H1 (cell line): ENCODE measurements around the gene TENT5A. TPM values are rescaled to one million over a fixed set of nuclear protein-coding genes. Genes with fewer than 3 reads are reported as not detected.

ENCODE experiments used
- CTCF ChIA-PET: fragments of 300-600 bp; sonication (Branson Sonifier 250); formaldehyde crosslinking; loops from one replicate; lab custom pipeline; 2021; ENCODE audit not compliant: partially characterized antibody; lab: Charles Lee
- POLR2A ChIA-PET: fragments of 300-600 bp; sonication (Branson Sonifier 250); formaldehyde crosslinking; loops from one replicate; lab custom pipeline; 2021; ENCODE audit warnings: inconsistent platforms; ENCODE audit not compliant: partially characterized antibody; lab: Charles Lee
- DNase-seq, 2 experiments: peaks; one replicate each; pipeline versions ENCODE4 v3.0.0 to v3.0.0-alpha.2; 2010 to 2022; ENCODE audit warnings: low spot score in 2 of 2, low read depth in 1 of 2, mixed read lengths in 1 of 2
- FAIRE-seq: peaks from 2 replicates; lab custom pipeline; 2011; peaks lifted over from hg19 to GRCh38; lab: Jason Lieb, UNC
- H2AFZ ChIP-seq: 2 replicates; pipeline ENCODE4 v1.8.1; 2012; ENCODE audit warnings: low read length, inconsistent platforms
- H2AK5ac ChIP-seq: 2 replicates; pipeline ENCODE4 v1.6.1; 2013; ENCODE audit warnings: low read depth, low read length
- H2BK120ac ChIP-seq: replicated peaks from 2 replicates; pipeline ENCODE3; 2013; ENCODE audit warnings: low read depth, low read length, inconsistent platforms
- H2BK12ac ChIP-seq: 2 replicates; pipeline ENCODE4 v1.6.1; 2013; ENCODE audit warnings: low read depth, low read length
- H2BK15ac ChIP-seq: 2 replicates; pipeline ENCODE4 v1.6.1; 2013; ENCODE audit warnings: low read length
- H2BK20ac ChIP-seq: 2 replicates; pipeline ENCODE4 v1.6.1; 2013; ENCODE audit warnings: low read length
- H2BK5ac ChIP-seq: 2 replicates; pipeline ENCODE4 v1.6.1; 2013; ENCODE audit warnings: low read depth, low read length
- H3K14ac ChIP-seq: 2 replicates; pipeline ENCODE4 v1.6.1; 2013; ENCODE audit warnings: inconsistent platforms; ENCODE audit not compliant: insufficient read length
- H3K18ac ChIP-seq: 2 replicates; pipeline ENCODE4 v1.6.1; 2013; ENCODE audit warnings: low read length; ENCODE audit errors: extremely low read depth
- H3K23ac ChIP-seq: 2 replicates; pipeline ENCODE4 v1.6.1; 2013; ENCODE audit warnings: inconsistent platforms; ENCODE audit not compliant: insufficient read length
- H3K23me2 ChIP-seq: 2 replicates; pipeline ENCODE4 v1.6.1; 2013; ENCODE audit warnings: low read depth, low read length
- H3K27ac ChIP-seq: 2 replicates; pipeline ENCODE4 v1.6.1; 2011; ENCODE audit warnings: low read depth, low read length, inconsistent platforms
- H3K27me3 ChIP-seq, 4 experiments: replicated peaks in 1 of 4; 1 replicate in 1 of 4; 2 replicates in 3 of 4; pipeline versions ENCODE4 v1.6.1 to v1.8.1; 2011 to 2013; ENCODE audit warnings: low read length in 3 of 4, mild to moderate bottlenecking in 3 of 4, inconsistent platforms in 2 of 4, mixed read lengths in 2 of 4, moderate library complexity in 1 of 4; ENCODE audit not compliant: control insufficient read depth in 3 of 4, insufficient read depth in 3 of 4; ENCODE audit errors: extremely low read depth in 1 of 4
- H3K36me3 ChIP-seq, 4 experiments: 2 replicates each; pipeline versions ENCODE4 v1.6.1 to v1.8.1; 2011 to 2013; ENCODE audit warnings: mild to moderate bottlenecking in 4 of 4, low read length in 3 of 4, moderate library complexity in 2 of 4, control low read depth in 1 of 4, inconsistent platforms in 1 of 4; ENCODE audit not compliant: insufficient read depth in 4 of 4, control insufficient read depth in 2 of 4
- H3K4ac ChIP-seq: replicated peaks from 2 replicates; pipeline ENCODE3; 2013; ENCODE audit warnings: low read length, low read depth, mixed read lengths, inconsistent platforms; ENCODE audit not compliant: insufficient read length
- H3K4me1 ChIP-seq, 4 experiments: replicated peaks in 1 of 4; 1 replicate in 1 of 4; 2 replicates in 3 of 4; pipeline versions ENCODE4 v1.6.1 to v1.8.1; 2011 to 2013; ENCODE audit warnings: low read length in 3 of 4, inconsistent platforms in 2 of 4, mixed read lengths in 1 of 4; ENCODE audit not compliant: insufficient read depth in 4 of 4, control insufficient read depth in 3 of 4
- H3K4me2 ChIP-seq, 2 experiments: 2 replicates each; pipeline versions ENCODE4 v1.6.1 to v1.8.1; 2011 to 2013; ENCODE audit warnings: low read depth in 2 of 2, low read length in 2 of 2, control low read depth in 1 of 2, inconsistent platforms in 1 of 2, mild to moderate bottlenecking in 1 of 2; ENCODE audit not compliant: insufficient read depth in 1 of 2
- H3K4me3 ChIP-seq, 4 experiments: fragments of 200-600, 300-600 bp in 1 of 4; sonication (generic), shearing (Covaris generic), sonication (Bioruptor Twin) in 1 of 4; 2 replicates each; pipeline versions ENCODE4 v1.5.1 to v1.8.1; 2011 to 2016; ENCODE audit warnings: low read length in 4 of 4, low read depth in 3 of 4, control low read depth in 2 of 4, inconsistent platforms in 2 of 4, mild to moderate bottlenecking in 2 of 4, mixed read lengths in 1 of 4, moderate library complexity in 1 of 4; ENCODE audit not compliant: insufficient read depth in 2 of 4; ENCODE audit errors: extremely low read depth in 1 of 4
- H3K56ac ChIP-seq: replicated peaks from 2 replicates; pipeline ENCODE3; 2013; ENCODE audit warnings: low read depth, mild to moderate bottlenecking, mixed read lengths, low read length, inconsistent platforms; ENCODE audit not compliant: insufficient read length
- H3K79me1 ChIP-seq: 2 replicates; pipeline ENCODE4 v1.6.1; 2013; ENCODE audit warnings: low read depth, low read length, control low read depth
- H3K79me2 ChIP-seq, 2 experiments: 2 replicates each; pipeline versions ENCODE4 v1.6.1 to v1.8.1; 2012 to 2013; ENCODE audit warnings: low read length in 2 of 2, mild to moderate bottlenecking in 2 of 2, inconsistent platforms in 1 of 2; ENCODE audit not compliant: insufficient read depth in 2 of 2, control insufficient read depth in 1 of 2
- H3K9ac ChIP-seq, 4 experiments: replicated peaks in 1 of 4; 1 replicate in 1 of 4; 2 replicates in 3 of 4; pipeline versions ENCODE4 v1.6.1 to v1.8.1; 2011 to 2013; ENCODE audit warnings: low read depth in 3 of 4, low read length in 3 of 4, control low read depth in 2 of 4, mild to moderate bottlenecking in 2 of 4, moderate library complexity in 2 of 4, inconsistent platforms in 1 of 4; ENCODE audit errors: extremely low read depth in 1 of 4
- H3K9me3 ChIP-seq, 2 experiments: 2 replicates each; pipeline versions ENCODE4 v1.6.1 to v1.8.1; 2012 to 2013; ENCODE audit warnings: mild to moderate bottlenecking in 2 of 2, moderate library complexity in 2 of 2, control low read depth in 1 of 2, inconsistent platforms in 1 of 2, low read depth in 1 of 2, low read length in 1 of 2, mixed read lengths in 1 of 2; ENCODE audit not compliant: insufficient read depth in 2 of 2
- H4K20me1 ChIP-seq, 2 experiments: replicated peaks in 1 of 2; 2 replicates each; pipeline versions ENCODE3 to v1.8.1; 2011 to 2013; ENCODE audit warnings: inconsistent platforms in 2 of 2, low read length in 2 of 2, mild to moderate bottlenecking in 1 of 2; ENCODE audit not compliant: insufficient read depth in 2 of 2, control insufficient read depth in 1 of 2
- H4K5ac ChIP-seq: 2 replicates; pipeline ENCODE4 v1.6.1; 2013; ENCODE audit warnings: low read length, low read depth, mixed read lengths, inconsistent platforms; ENCODE audit not compliant: insufficient read length
- H4K8ac ChIP-seq: 2 replicates; pipeline ENCODE4 v1.8.0; 2013; ENCODE audit warnings: mild to moderate bottlenecking, moderate library complexity, low read length, inconsistent platforms; ENCODE audit not compliant: insufficient read depth; ENCODE audit errors: extremely low read depth
- H4K91ac ChIP-seq: replicated peaks from 2 replicates; pipeline ENCODE3; 2013; ENCODE audit warnings: low read length, mixed read lengths, inconsistent platforms; ENCODE audit not compliant: insufficient read length
- CHD1 ChIP-seq: IDR thresholded peaks from 2 replicates; pipeline ENCODE4 v1.6.1; 2012; ENCODE audit warnings: low read depth, low read length, improper control_type of control experiment
- CREB1 ChIP-seq: IDR thresholded peaks from 2 replicates; pipeline ENCODE4 v1.6.1; 2012; ENCODE audit warnings: inconsistent platforms
- KDM1A ChIP-seq: fragments of 200-600, 300-600 bp; sonication (generic); IDR thresholded peaks from 2 replicates; pipeline ENCODE4 v1.7.1; 2016; ENCODE audit warnings: mild to moderate bottlenecking, low read length, borderline replicate concordance
- SP2 ChIP-seq: IDR thresholded peaks from 2 replicates; pipeline ENCODE4 v1.6.1; 2012; ENCODE audit warnings: mild to moderate bottlenecking, low read length, inconsistent platforms
- YY1 ChIP-seq: IDR thresholded peaks from 2 replicates; pipeline ENCODE4 v1.6.1; 2011; ENCODE audit warnings: low read depth, mild to moderate bottlenecking, low read length
- WGBS, 2 experiments: shearing (Covaris generic) in 1 of 2; methylation state at CpG; one replicate each; pipeline versions ENCODE4 v1.1.6 to v1.1.7; 2013 to 2015; ENCODE audit warnings: low lambda C conversion rate in 2 of 2, mixed read lengths in 2 of 2, inconsistent platforms in 1 of 2, low coverage in 1 of 2, missing lambda C conversion rate in 1 of 2; ENCODE audit not compliant: insufficient replicate concordance in 2 of 2, insufficient coverage in 1 of 2, insufficient read length in 1 of 2; ENCODE audit errors: extremely low coverage in 1 of 2, missing lambda C conversion rate in 1 of 2; 5-methylcytosine and 5-hydroxymethylcytosine counted together
- polyA plus RNA-seq, 7 experiments: library from polyadenylated mRNA; depleted of rRNA in 3 of 7; stranded (reverse) in 5 of 7; unstranded in 2 of 7; fragments of >200 nt in 5 of 7; fragments of 200-250 nt in 2 of 7; gene quantifications; 1 replicate in 5 of 7; 2 replicates in 1 of 7; 4 replicates in 1 of 7; pipeline versions ENCODE4 v1.2.1 to v1.2.3, GENCODE V29; 2011 to 2013; ENCODE audit warnings: missing spikeins in 2 of 7, mixed read lengths in 2 of 7
- total RNA-seq: library from RNA; stranded (reverse); fragmentation: NEBNext Ultra II Directional; extraction: Animal tissue kit (Norgen Biotek cat#: 25700); gene quantifications from 2 replicates; pipeline ENCODE4 v1.2.1, GENCODE V29; 2021

The TENT5A gene
- total and polyA plus RNA-seq, 2 of the 8 experiments (the other 6 are each of a cell fraction or from before 2014, with no cell fraction given) = 0.91 to 2.9 TPM

DNA sequence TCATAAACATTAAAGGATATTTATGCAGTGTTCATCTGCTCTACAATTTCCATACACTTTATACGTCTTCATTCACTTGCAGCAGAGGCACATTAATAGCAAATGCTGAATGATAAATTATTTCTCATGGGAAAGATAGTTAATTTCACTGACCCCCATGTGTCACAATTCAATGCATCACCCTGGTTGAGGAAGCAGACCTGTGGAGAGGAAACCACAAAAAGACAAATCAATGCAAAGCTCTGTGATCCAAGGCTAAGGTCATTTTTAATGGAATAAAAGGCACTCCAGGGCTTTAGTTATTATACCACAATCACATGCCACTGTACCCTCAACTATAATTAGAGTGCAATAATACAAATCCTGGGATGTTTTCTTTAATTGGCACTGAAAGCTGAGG lies 40.3 kb upstream of the TENT5A start:
- DNase-seq (no peak), FAIRE-seq (no peak)
- POLR2A ChIA-PET = no interaction called here
- Histone ChIP-seq H3K56ac (no peak overlapping the region), H3K79me1 (no peaks in the 10 kb centered on the region), H2AK5ac (no peak overlapping the region), H4K8ac (no peak overlapping the region), H3K4me3 (no peak overlapping the region), H3K4me2 (no peak overlapping the region), H2BK15ac (no peak overlapping the region), H3K23me2 (no peaks in the 10 kb centered on the region), H3K9me3 (no peaks in the 10 kb centered on the region), H3K27me3 (peaks cover 0 to 1% (median 0%) of the 10 kb centered on the region in 4 experiments; a peak in 1 of 7 replicates), H3K9ac (no peak overlapping the region), H2BK12ac (no peak overlapping the region), H3K4me1 (peaks cover 2 to 11% (median 7%) of the 10 kb centered on the region in 4 experiments; a peak in 5 of 7 replicates), H3K27ac (no peak overlapping the region), H4K20me1 (no peaks in the 10 kb centered on the region)
- 88% methylated on average over 1 of the region's 1 CpG; no CpG with 5 or more reads in 1 of the 2 experiments for WGBS, 2 experiments
- TF ChIP-seq SP2 (no peak), YY1 (no peak), CHD1 (no peak), CREB1 (no peak), KDM1A (no peak)
- TF ChIP-seq, all 59 proteins: peak for 0
- Histone ChIP-seq H3K14ac (no peak overlapping the region), H2AFZ (no peak overlapping the region), H4K91ac (no peak overlapping the region), H2BK20ac (no peak overlapping the region), H3K79me2 (no peaks in the 10 kb centered on the region), H2BK5ac (no peak overlapping the region), H3K23ac (no peak overlapping the region), H4K5ac (no peak overlapping the region), H2BK120ac (no peak overlapping the region), H3K4ac (no peak overlapping the region), H3K18ac (no peak overlapping the region), H3K36me3 (no peaks in the 10 kb centered on the region)
- CTCF ChIA-PET = interaction anchor here (1.3 kb wide), 1 partner anchor 17 kb away, joined by 4 read pairs; no protein-coding TSS in a partner anchor
